Measurements from ENCODE around the gene TBC1D22A.
"Not testable (repeated sequence)": the region's sequence is repeated elsewhere in the genome, so short reads cannot be mapped to it uniquely, and the experiment has no call there.

Gene TBC1D22A

DNA sequence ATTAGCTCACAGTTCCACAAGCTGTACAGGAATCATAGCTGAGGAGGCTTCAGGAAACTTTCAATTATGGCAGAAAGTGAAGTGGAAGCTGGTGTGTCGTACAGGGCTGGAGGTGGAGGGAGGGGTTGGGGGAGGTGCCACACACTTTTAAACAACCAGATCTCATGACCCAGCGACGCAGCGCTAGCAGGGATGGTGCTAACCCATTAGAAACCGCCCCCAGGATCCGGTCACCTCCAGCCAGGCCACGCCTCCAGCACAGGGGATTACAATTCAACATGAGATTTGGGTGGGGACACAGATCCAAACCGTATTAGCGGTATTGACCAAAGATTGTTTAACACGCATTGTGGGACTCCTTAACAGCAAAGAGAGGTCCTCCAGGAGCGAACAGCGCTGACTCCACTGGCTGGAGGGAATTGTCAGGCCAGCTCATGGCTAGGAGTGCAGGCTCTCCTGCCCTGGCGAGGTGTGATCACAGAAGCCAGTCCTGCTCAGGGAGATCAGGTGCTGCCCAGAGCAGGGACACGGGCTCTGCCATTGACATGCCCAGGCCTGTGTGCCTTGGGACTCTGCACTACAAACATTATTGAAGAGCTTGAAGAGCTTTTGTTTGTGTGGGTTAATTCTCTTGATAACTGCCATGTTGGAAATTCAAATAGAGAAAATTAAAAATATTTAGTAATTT, 215.3 kb downstream of the TBC1D22A start:
- no peak for DNase-seq

DNA sequence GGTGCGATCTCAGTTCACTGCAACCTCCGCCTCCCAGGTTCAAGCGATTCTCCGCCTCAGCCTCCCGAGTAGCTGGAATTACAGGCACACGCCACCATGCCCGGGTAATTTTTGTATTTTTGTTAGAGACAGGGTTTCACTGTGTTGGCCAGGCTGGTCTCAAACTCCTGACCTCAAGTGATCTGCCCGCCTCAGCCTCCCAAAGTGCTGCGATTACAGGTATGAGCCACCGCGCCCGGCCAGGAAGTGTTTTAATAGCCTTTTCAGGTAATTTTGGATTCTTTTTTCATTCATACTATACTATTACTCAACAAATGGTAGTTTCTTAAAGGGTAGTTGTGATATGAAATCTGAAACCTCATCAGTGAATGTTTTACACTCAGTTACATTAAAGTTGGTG, 216.2 kb downstream of the TBC1D22A start:
- not testable (repeated sequence) for DNase-seq

DNA sequence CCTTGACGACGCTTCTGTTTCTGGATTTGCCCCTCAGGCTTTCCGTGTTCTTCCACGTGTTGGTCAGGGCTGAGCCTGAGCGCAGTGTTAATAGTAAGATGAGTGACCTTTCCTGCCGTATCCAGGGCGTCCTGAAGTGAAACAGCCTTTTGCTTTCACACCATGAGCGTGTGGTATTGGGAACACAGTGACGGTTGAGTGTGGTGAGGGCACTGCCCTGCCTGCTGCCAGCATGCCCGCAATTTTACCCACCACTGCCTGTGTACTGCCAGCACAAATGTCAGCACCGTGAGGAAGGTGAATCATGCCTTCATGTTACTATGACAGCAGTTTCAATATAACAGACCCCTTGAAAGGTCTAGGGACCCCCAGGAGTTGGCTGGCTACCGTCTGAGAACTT, 217.1 kb downstream of the TBC1D22A start:
- no peak for DNase-seq

DNA sequence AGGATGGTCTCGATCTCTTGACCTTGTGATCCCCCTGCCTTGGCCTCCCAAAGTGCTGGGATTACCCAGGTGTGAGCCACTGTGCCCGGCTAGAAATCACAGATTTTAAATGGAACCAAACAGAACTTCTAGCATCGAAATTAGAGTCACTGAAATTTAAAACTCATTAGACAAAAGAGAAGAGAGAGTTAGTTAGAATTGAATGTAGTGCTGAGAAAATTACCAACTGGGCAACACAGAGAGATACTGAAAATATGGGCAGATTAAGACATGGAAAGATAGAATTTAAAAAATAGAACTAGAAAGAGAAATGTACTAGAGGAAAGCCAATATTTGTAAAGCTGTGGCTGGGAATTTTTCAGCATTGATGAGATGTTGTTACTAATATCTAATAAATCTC, 217.9 kb downstream of the TBC1D22A start:
- DNase-seq = no peak

DNA sequence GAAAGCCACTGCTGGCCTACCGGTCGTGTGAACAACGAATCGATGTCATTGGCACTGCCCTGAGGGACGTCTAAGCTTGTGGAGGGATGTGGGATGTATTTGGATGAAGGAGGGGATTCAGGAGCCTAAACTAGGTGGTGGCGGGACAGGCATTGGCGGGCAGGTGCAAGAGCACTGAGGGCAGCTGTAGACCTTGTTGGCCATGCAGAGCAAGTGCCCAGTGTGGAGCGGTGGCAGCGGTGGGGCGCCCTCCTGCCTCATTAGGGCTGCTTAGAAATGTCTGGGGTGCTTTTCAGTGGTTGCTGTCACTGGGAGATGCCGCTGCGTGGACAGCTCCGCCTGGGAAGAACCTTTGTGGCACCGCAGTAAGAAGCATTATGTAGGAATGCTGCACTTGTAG, 220.2 kb downstream of the TBC1D22A start:
- DNase-seq = no peak

DNA sequence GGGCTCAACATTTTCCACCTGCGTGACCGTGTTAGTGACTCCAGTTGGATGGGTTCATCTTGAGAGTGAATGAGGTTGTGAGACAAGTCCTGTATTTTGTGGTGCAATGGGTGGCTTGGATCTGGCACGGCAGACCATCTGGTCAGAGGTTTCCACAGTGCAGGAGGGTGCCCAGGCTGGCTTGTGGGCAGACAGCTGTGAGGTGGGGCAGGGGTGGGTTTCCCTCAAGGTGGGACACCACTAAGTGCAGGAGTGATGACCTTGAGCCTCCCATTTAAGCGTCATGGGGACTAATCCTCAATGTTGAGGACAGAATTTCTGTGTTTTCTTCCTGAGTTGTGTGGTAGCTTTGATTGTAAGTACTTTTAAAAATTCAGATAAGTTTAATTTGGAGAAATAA, 220.6 kb downstream of the TBC1D22A start:
- DNase-seq = no peak

DNA sequence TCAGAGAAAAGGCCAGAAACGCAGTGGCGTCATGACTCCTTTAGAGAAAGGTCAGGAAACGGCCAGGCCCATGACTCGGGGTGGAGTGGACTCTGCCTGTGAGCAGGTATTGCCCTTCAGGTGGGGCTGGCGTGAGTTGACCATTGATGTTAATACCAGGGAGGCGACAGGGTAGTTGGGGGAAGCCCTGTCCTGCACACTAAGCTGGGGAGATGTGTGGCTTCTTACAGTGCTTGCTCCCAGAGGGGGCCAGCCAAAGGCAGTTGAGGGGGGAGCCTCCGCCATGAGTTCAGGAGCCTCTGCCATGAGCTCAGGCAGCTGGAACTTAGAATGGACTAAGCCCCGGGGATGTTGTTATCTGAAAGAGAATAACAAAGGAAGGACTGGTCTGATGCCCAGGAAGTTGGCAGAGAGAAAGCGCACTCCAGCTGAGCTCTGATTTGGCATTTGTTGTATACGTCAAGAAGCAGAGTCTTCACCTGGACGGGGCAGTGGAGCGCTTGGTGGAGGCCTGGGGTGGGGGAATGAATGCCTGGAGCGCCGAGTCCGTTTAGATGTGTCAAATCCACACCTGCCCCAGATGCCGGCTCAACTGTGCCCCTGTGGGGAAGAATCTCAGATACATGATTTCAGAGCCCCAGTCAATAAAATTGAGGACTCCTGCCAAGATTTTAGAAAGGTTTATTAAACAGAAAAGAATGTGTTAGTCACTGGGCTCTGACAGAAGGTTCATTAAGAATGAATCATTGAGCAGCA, 222.5 kb downstream of the TBC1D22A start:
- no peak for DNase-seq

DNA sequence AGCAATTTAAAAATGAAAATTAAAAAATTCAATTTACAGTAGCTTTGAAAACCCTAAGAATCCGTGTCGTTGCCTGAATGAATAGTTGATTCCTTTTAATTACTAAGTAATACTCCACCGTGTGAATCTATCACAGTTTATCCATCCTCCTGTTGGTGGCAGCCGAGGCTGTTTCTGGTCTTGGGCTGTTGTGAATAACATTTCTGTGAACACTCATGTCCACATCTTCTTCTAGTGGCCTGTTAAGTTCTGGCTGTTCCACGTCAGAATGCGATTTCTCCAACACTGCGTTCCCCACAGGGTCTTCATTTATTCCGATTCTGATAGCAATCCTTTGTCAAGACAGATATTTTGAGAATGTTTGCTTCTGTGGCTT, 223.0 kb downstream of the TBC1D22A start:
- no peak for DNase-seq

DNA sequence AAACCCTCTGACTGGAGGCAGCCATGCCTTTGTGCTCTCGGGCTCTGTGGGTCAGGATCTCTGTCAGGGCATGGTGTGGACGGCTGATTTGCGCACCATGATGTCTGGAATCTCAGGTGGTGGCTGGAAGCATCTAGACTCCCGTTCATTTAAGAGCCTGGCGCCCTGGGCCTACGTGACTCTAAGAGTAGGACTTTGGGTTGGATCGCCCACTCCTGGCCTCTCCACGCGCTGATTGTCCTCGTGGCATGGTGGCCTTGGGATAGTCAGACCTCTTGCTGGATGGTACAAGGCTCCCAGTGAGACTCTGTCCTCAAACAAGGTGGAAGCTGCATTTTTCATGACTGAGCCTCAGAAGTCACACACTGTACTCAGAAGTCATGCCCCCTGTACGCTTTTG, 224.3 kb downstream of the TBC1D22A start:
- no peak for DNase-seq

DNA sequence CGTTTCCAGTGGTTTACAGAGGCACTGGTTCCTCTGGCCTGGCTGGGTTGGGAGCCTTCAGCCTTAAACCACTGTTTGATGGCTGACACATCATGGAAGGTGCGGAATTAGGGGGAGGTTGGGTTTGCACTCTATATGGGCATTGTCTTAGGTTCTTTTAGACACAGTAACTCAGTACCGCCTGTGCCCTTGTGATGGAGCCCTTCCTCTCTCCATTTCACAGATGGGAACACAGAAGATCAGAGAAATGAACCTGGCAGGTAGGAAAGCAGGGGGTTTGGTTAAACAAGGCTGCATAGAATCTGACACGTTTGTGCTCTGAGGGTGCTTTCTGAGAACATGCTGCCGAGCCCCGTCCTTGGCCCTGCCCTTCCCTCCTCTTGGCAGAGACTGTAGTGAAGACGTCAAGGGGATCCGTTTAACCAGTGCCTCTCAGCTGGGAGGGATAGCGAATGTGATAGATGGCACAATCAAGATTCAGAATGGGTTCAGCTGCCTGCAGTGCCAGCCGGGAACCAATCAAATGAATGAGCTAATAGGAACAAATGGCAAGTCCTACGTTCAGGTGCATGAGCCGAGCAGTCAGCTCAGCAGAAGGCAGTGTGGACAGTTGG, 228.6 kb downstream of the TBC1D22A start:
- no peak for DNase-seq

DNA sequence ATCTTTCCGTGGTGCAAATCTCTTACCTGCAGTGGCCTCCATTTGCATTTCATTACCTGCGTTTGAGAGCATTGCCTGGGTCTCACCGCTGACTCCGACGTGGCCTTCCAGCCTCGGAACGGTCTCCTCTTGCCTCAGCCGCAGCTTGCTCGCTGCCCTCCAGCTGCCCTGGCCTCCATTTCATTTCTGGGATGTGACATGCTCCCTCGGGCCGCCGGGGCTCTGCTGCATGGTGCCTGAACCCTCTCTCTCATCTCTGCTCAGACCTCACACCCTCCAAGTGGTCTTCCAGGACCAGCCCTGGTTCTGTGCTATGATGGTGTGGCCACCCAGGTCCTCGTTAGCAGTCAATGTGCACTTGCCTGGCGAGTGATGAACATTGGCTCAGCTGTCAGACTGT, 229.2 kb downstream of the TBC1D22A start:
- DNase-seq = no peak

DNA sequence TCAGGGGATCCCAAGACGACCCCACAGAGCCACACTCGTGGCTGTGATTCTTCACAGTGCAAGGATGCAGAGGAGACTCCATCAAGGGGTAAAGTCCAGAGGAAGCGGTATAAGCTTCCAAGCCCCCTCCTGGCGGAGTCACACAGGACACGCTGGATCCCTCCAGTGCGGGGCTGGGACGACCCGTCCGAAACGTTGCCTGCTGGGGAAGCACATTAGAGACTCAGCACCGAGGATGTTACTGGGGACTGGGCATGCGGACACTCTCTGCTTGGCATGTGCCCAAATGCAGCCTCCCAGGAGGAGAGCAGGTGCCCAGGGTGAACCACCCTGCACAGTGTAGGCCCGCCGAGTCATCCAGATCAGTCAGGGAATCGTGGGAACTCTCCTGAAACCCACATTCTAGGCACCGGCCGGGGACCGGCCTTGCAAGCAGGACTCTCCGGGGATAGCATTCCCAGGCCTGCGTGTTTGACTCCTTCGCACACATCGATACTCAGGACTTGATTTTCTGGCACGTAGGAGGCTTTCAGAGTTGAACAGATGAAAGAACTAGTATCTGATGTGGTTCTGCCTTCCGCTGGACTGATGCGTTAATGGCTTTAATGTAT, 229.8 kb downstream of the TBC1D22A start:
- DNase-seq = no peak

DNA sequence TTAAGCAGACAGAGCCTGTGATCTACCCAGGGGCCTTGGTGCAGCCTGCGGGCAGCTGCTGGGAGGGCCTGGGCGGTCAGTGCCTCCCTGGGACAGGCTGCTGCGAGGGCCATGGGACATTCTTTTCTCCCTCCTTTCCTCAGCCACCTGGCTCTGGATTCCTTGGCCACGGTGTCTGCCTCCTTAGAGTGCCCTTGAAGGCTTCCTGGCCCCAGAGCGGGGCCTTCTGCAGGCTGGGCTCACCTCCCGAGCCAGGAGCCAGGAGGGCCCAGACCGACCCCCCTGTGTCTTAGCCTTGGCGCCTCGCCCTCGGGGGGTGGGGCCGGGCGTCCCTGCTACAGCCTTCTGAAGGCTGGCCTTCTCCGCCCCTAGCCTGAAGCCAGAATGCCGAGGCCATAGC, 231.2 kb downstream of the TBC1D22A start:
- DNase-seq = no peak

DNA sequence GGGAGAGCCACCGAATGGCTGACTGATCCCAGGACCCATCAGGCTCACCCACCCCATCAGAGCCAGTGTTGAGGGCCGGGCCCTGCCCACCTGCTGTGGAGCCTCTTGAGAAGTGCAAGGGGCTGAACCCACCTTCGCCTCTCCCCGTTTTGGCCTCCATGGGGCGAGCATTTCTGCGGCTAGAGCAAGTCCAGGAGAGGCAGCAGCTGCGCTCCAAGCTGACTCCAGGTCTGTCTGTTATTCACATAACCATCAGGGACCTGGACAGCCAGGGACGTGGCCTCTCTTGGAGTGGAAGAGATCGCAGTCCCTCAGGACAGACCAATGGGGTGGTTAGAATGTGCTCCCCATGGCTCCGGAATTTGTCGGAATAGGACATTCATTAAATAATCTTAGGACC, 231.8 kb downstream of the TBC1D22A start:
- no peak for DNase-seq

DNA sequence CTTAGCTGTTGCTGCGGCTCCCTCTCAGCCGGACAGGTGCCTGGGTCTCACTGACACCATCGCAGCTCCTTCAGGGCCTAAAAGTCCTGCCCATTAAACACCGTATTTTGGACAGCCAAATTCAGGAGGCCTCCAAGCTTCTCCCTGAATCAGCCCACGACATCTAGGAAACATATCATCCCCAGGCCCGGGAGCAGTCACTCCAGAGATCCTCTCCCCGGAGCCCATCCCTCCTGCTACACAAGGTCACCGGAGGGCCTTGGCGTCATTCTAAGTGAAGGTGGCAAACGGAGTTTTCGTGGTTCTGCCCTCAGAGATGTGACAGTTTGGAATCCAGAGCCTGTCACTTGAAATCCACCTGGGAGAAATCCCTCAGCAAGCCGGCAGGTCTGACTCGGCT, 232.5 kb downstream of the TBC1D22A start:
- DNase-seq = no peak

DNA sequence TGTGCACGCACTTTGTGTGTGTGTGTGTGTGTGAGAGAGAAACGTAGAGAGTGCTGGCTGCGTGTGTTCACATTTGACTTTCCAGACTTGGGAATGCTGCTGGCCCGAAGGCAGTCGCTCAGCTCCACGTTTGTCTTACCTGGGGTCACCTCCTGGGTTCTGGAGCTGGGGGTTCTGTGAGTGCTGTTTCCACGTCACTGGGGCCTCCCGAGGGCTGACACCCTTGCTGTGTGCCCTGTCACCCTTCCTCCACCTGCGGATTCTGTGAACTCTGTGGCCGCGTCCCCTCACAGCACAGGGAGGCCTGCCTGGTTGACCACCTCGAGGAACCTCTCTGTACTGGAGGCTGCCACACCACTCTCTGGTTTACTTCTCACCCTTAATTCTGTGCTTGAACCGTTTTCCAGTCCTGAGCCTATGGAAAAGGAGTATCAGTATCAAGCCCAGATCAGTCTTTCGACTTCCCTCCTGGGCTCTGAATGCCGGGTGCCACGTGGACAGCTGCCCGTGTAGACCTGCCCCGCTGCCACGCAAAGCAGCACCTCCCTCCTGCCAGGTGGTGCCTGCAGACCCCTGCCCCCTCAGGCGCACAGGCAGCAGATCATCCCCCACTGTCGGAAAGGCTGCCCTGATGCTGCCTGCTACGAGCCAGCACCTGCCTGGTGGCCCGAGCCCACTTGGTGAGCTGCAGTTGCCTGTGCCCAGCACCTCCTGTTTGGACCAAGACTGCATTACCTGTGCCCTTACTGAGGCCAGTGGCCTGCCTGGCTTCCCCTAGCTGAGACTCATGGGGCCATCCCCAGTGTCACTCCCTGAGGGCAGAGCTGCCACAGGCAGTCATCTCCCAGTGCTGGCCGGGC, 233.3 kb downstream of the TBC1D22A start:
- no peak for DNase-seq

DNA sequence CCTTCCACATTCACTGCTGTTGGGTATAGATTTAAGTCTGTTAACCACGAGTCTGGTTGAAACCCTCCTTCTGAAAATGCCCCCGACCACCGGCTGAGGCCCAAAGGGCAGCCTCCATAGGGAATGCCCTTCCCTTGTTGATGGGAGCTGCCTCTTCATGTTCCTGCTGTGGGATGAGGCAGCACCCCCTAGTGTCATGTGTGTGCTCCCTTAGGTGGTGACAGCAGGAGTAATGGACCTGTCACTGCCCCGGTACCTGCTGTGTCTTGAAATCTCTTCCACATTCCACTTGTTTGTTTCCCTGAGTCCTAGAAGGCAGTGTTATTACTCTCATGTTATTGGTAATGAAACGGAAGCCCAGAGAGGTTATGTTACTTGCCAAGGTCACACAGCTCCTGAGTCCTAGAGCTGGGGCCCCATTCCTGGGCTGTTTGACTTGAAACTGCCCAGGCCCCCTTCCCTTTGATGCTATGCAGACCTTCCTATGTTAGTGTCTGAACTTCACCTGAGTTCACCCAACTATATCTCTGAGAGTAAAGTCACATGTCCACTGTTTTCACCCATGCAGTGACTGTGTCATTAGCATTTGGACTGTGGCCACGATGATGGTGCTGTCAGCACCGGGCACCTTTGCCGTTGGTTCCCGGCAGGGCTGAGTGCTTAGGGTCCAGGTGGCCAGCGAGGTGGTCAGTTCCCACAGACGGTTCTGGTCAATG, 234.3 kb downstream of the TBC1D22A start:
- DNase-seq = no peak

DNA sequence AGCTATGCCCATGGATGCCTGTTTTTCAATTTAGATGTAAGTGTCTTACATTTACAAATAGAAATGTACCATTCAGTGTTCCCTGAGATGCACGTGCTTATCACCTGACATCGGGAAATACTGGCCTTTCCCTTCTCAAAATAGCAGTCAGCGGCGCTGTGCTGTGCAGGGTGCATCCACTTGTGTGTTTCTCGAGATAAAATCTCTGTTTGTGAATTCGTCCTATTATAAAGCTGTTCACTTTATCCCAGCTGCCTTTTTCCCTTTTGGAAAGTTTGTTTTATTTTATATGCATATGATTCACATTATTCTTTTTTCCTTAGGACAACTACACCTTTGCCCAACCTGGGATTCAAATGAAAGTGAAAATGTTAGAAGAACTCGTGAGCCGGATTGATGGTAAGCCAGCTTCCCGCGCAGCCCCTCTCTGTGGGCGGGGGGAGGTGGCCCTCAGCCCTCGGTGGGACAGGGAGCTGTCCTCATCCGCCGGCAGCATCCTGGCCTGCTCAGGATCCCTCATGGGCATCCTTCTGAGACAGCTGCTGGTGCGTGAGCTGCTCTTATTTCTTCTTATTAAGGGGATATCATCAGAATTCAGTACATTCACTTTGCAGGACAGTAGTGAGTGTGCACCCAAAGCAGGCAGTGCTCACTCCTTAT, 235.0 kb downstream of the TBC1D22A start:
- no peak for DNase-seq

DNA sequence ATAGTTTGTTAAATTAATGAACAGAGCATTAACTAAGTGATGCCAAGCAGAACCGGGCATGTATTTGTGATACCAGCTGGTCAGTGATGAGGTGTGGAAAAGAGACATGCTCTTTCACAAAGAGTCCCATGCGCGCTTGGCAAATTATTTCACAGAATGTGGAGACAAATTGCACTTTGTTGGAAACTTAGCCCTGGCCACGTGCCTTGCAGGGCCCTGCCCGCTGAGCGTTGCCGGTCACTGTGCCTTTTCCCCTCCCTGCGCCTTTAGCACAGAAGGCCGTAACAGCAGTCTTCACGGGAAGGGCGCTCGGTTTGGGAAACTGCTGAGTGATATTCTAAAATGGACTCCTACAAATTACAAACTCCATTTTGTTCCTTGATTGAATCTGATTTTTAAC, 235.9 kb downstream of the TBC1D22A start:
- DNase-seq = no peak

DNA sequence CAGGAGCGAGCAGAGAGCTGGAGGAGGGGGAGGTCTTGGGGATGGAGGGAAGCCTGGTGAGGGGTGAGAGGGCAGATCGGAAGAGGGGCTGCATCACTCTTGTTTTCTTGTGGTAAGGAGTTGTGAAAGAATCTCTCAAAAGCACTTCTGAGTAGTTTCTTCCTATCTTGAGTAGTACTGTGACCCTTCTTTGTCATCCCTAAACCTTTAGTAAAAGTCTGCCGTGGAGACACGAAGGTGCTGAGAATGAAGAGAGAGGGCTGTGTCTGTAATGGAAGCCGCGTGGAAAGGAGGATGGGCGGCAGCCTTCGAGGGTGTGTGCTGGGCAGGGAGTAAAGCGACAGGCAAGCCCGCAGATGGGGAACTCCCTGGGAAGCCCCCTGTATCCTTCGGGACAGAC, 237.8 kb downstream of the TBC1D22A start:
- no peak for DNase-seq

DNA sequence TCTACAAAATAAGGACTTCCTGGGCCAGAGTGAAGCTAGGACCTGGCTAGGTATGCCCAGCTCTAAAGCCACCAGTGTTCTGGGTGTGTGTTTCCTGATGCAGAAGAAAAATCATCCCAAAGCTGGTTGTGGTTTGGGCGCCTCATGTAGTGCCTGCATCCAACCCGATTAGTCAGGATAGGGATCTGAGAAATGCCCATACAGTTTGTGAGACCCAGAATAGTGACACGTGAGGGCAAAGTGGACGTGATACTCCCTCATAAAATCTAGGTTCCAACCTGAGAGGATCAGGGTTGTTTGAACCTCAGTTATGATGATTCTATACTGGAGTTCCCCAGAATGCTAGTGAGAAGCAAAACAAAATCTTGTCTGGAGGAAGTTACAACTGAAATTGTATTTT, 238.4 kb downstream of the TBC1D22A start:
- no peak for DNase-seq

DNA sequence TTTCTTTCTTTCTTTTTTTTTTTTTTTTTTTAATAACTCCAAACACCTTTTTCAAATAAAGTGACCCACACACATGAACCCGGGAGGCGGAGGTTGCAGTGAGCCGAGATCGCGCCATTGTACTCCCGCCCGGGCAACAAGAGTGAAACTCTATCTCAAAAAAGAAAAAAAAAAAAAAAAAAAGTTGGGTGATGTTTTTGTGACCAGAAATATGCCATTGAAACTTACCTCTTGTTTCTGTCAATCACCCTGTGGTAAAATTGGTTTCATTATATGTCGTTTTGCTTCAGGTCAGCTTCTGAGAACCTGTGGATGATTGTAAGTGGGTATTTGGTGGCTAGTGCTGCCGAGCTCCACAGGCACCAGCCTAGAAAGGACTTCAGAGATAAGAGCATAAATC, 238.8 kb downstream of the TBC1D22A start:
- no peak for DNase-seq
